ENCODE results near the gene APOBEC3C.
"Not testable (repeated sequence)": the region's sequence is repeated elsewhere in the genome, so short reads cannot be mapped to it uniquely, and the experiment has no call there.

APOBEC3C gene

GRCh38 chr22:38972558-38972957 is 41.5 kb upstream of the APOBEC3C start:
- Histone ChIP-seq H3K36me3 (ENCODE audit: control insufficient read depth, low read depth, low read length) (no peaks in the 10 kb centered on the region), H3K4me3 (ENCODE audit: low read length) (no peak overlapping the region)

GRCh38 chr22:38973289-38974169 is 40.5 kb upstream of the APOBEC3C start:
- Histone ChIP-seq H3K27me3 (ENCODE audit: control insufficient read depth, insufficient read depth, low read length) (no peaks in the 10 kb centered on the region), H3K9ac (ENCODE audit: low read length) (no peak overlapping the region), H3K36me3 (ENCODE audit: control insufficient read depth, low read depth, low read length) (no peaks in the 10 kb centered on the region), H3K4me3 (ENCODE audit: low read length) (no peak overlapping the region), H3K9me3 (ENCODE audit: control insufficient read depth, low read depth, low read length) (peaks cover 5% of the 10 kb centered on the region), H3K4me1 (ENCODE audit: control insufficient read depth, low read depth, low read length) (no peaks in the 10 kb centered on the region), H3K27ac (ENCODE audit: low read length) (no peak overlapping the region)

More at GRCh38 chr22:38972558-38972957, 41.5 kb upstream of the APOBEC3C start:
- Histone ChIP-seq H3K27me3 (ENCODE audit: control insufficient read depth, insufficient read depth, low read length) (no peaks in the 10 kb centered on the region), H3K9me3 (ENCODE audit: control insufficient read depth, low read depth, low read length) (peaks cover 5% of the 10 kb centered on the region), H3K4me1 (ENCODE audit: control insufficient read depth, low read depth, low read length) (no peaks in the 10 kb centered on the region), H3K27ac (ENCODE audit: low read length) (no peak overlapping the region), H3K9ac (ENCODE audit: low read length) (no peak overlapping the region)

DNA sequence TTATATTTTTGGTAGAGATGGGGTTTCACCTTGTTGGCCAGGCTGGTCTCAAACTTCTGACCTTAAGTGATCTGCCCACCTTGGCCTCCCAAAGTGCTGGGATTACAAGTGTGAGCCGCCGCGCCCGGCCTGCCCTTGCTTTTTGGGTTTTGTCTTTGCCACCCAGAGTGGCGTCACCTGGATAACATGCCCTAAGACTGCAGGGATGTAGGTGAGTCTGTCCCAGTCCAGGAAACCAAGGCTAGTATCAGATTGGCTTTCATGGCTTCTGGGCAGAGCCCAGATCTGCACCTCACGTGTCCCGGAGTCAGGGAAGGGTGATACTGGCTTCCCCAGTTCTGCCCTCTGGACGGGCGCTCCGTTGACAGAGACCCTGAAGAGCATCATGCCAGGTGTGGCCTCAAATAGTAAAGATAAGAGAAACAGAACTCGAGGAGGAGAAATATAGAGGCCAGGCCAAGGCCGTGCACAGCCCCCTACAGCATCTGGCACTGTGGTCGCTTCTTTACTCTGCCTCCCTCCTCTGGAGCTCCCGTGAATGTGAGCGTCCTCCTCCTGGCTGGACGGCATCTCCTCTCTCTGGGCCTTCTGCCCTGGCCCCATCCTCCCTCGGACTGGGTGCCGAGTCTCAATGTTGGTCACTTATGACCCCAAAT is 39.8 kb upstream of the APOBEC3C start:
- Histone ChIP-seq H3K9me3 (ENCODE audit: control insufficient read depth, low read depth, low read length) (peaks cover 5% of the 10 kb centered on the region), H3K27ac (ENCODE audit: low read length) (no peak overlapping the region), H3K27me3 (ENCODE audit: control insufficient read depth, insufficient read depth, low read length) (no peaks in the 10 kb centered on the region), H3K4me1 (ENCODE audit: control insufficient read depth, low read depth, low read length) (no peaks in the 10 kb centered on the region), H3K9ac (ENCODE audit: low read length) (no peak overlapping the region), H3K4me3 (ENCODE audit: low read length) (no peak overlapping the region), H3K36me3 (ENCODE audit: control insufficient read depth, low read depth, low read length) (no peaks in the 10 kb centered on the region)

- no peak overlapping the region for H3K27ac ChIP-seq (ENCODE audit: low read length)
- H3K9me3 ChIP-seq (ENCODE audit: control insufficient read depth, low read depth, low read length), result peaks cover 5% of the 10 kb centered on the region
- no peaks in the 10 kb centered on the region for H3K4me1 ChIP-seq (ENCODE audit: control insufficient read depth, low read depth, low read length)
- no peaks in the 10 kb centered on the region for H3K27me3 ChIP-seq (ENCODE audit: control insufficient read depth, insufficient read depth, low read length)
- H3K36me3 ChIP-seq (ENCODE audit: control insufficient read depth, low read depth, low read length), result no peaks in the 10 kb centered on the region
- H3K9ac ChIP-seq (ENCODE audit: low read length), result no peak overlapping the region
- no peak overlapping the region for H3K4me3 ChIP-seq (ENCODE audit: low read length)
Observed at GRCh38 chr22:38974826-38975175, 39.3 kb upstream of the APOBEC3C start.

GRCh38 chr22:38977289-38977688 is 36.8 kb upstream of the APOBEC3C start:
- H3K9me3 ChIP-seq (ENCODE audit: control insufficient read depth, low read depth, low read length); H3K27ac ChIP-seq (ENCODE audit: low read length); H3K9ac ChIP-seq (ENCODE audit: low read length); H3K4me3 ChIP-seq (ENCODE audit: low read length); H3K36me3 ChIP-seq (ENCODE audit: control insufficient read depth, low read depth, low read length); H3K27me3 ChIP-seq (ENCODE audit: control insufficient read depth, insufficient read depth, low read length); H3K4me1 ChIP-seq (ENCODE audit: control insufficient read depth, low read depth, low read length): not testable (repeated sequence)

DNA sequence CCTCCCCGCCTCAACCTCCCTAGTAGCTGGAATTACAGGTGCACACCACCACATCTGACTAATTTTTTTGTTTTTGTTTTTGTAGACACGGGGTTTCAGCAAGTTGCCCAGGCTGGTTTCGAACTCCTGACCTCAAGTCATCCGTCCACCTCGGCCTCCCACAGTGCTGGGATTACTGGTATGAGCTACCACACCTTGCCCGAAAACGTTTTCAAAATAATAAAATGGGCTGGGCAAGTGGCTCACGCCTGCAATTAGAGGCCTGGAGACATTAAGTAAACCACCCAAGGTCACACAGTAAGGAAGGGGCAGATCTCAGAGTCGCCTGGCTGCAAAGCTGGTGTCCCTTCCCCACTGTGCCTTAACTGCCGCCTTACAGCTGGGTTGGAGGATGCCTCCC is 33.5 kb upstream of the APOBEC3C start:
- H3K4me1 ChIP-seq (ENCODE audit: control insufficient read depth, low read depth, low read length), result peaks cover 11% of the 10 kb centered on the region
- H3K9me3 ChIP-seq (ENCODE audit: control insufficient read depth, low read depth, low read length); H3K27me3 ChIP-seq (ENCODE audit: control insufficient read depth, insufficient read depth, low read length); H3K36me3 ChIP-seq (ENCODE audit: control insufficient read depth, low read depth, low read length); H3K27ac ChIP-seq (ENCODE audit: low read length); H3K9ac ChIP-seq (ENCODE audit: low read length): not testable (repeated sequence)
- H3K4me3 ChIP-seq (ENCODE audit: low read length), result peak overlapping the region; percentile 21

GRCh38 chr22:38981005-38981991 is 32.8 kb upstream of the APOBEC3C start:
- H3K4me3 ChIP-seq (ENCODE audit: low read length), result peak overlapping the region; percentile 40

GRCh38 chr22:38981992-38982927 is 31.8 kb upstream of the APOBEC3C start, which contains the start of gene APOBEC3B:
TSS of gene APOBEC3B (plus strand) at chr22:38982347. CDS start at chr22:38982454, 107 bp downstream.
- H3K9ac ChIP-seq (ENCODE audit: low read length), result peak within 1 kb of the TSS; percentile 16
- peaks cover 4% of the 10 kb centered on the region for H3K27me3 ChIP-seq (ENCODE audit: control insufficient read depth, insufficient read depth, low read length)
- H3K4me3 ChIP-seq (ENCODE audit: low read length), result peak within 1 kb of the TSS; percentile 40
- H3K36me3 ChIP-seq (ENCODE audit: control insufficient read depth, low read depth, low read length), result peaks cover 4% of the 10 kb centered on the region
- no peaks in the 10 kb centered on the region for H3K9me3 ChIP-seq (ENCODE audit: control insufficient read depth, low read depth, low read length)
- H3K27ac ChIP-seq (ENCODE audit: low read length), result no peak within 1 kb of the TSS
- peaks cover 11% of the 10 kb centered on the region for H3K4me1 ChIP-seq (ENCODE audit: control insufficient read depth, low read depth, low read length)

More at GRCh38 chr22:38981005-38981991, 32.8 kb upstream of the APOBEC3C start:
- no peak overlapping the region for H3K27ac ChIP-seq (ENCODE audit: low read length)
- peaks cover 4% of the 10 kb centered on the region for H3K36me3 ChIP-seq (ENCODE audit: control insufficient read depth, low read depth, low read length)
- H3K9me3 ChIP-seq (ENCODE audit: control insufficient read depth, low read depth, low read length), result peaks cover 5% of the 10 kb centered on the region
- peaks cover 4% of the 10 kb centered on the region for H3K27me3 ChIP-seq (ENCODE audit: control insufficient read depth, insufficient read depth, low read length)
- no peak overlapping the region for H3K9ac ChIP-seq (ENCODE audit: low read length)
- H3K4me1 ChIP-seq (ENCODE audit: control insufficient read depth, low read depth, low read length), result peaks cover 11% of the 10 kb centered on the region

GRCh38 chr22:38984224-38984623 is 29.8 kb upstream of the APOBEC3C start:
- Histone ChIP-seq H3K36me3 (ENCODE audit: control insufficient read depth, low read depth, low read length) (peaks cover 4% of the 10 kb centered on the region), H3K4me1 (ENCODE audit: control insufficient read depth, low read depth, low read length) (peaks cover 11% of the 10 kb centered on the region), H3K9ac (ENCODE audit: low read length) (no peak overlapping the region), H3K9me3 (ENCODE audit: control insufficient read depth, low read depth, low read length) (no peaks in the 10 kb centered on the region), H3K4me3 (ENCODE audit: low read length) (no peak overlapping the region), H3K27me3 (ENCODE audit: control insufficient read depth, insufficient read depth, low read length) (peaks cover 4% of the 10 kb centered on the region), H3K27ac (ENCODE audit: low read length) (no peak overlapping the region)

DNA sequence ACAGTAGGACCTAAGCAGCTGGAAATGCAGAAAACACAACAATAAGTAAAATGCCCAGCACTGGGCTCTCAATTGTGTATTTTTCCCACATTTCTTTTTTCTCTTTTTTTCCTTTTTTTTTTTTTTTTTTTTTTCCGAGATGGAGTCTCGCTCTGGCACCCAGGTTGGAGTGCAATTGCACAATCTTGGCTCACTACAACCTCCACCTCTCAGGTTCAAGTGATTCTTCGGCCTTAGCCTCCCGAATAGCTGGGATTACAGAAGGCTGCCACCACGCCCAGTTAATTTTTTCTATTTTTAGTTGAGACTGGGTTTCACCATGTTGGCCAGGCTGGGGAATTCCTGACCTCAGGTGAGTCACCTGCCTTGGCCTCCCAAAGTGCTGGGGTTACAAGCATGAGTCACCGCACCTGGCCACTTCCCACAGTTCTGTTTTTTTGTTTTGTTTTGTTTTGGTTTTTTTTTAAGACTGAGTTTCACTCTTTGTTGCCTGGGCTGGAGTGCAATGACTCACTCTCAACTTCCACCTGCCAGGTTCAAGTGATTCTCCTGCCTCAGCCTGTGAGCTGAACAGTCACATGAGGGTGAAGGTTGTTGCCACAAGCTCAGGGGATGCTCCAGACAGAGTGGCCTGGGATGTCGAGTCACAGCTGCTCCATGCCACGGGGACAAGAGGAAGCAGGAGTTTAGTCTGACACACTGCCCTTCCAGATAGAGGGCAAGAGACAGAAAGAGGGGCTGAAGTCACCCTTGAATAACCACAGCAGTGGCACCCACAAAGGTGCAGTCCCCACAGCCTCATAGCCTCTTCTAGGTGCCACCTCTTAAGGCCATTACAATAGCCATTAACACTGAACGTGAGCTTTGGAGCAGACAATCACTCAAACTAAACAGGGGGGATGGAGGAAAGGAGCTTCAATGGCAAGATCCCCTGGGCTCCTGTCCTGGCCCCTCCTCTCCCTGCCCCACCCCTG is 29.0 kb upstream of the APOBEC3C start:
- H3K27ac ChIP-seq (ENCODE audit: low read length); H3K9ac ChIP-seq (ENCODE audit: low read length): not testable (repeated sequence)
- H3K4me1 ChIP-seq (ENCODE audit: control insufficient read depth, low read depth, low read length), result peaks cover 11% of the 10 kb centered on the region

More for the DNA sequence above, 29.0 kb upstream of the APOBEC3C start:
- H3K36me3 ChIP-seq (ENCODE audit: control insufficient read depth, low read depth, low read length); H3K27me3 ChIP-seq (ENCODE audit: control insufficient read depth, insufficient read depth, low read length); H3K9me3 ChIP-seq (ENCODE audit: control insufficient read depth, low read depth, low read length); H3K4me3 ChIP-seq (ENCODE audit: low read length): not testable (repeated sequence)
